H9 (cell line): Measurements from ENCODE around the gene GPR87. TPM values are rescaled to one million over a fixed set of nuclear protein-coding genes. Genes with fewer than 3 reads are reported as not detected.

Experiments
- DNase-seq: peaks from one replicate; pipeline ENCODE4 v3.0.0-alpha.2; 2017
- H2AFZ ChIP-seq: one replicate; pipeline ENCODE4 v1.6.1; 2013; ENCODE audit warnings: mild to moderate bottlenecking, low read length, control low read depth, moderate library complexity
- H2AK5ac ChIP-seq: 2 replicates; pipeline ENCODE4 v1.6.1; 2013; ENCODE audit warnings: low read length, control low read depth, mixed read lengths; ENCODE audit not compliant: insufficient read length
- H2BK120ac ChIP-seq: one replicate; pipeline ENCODE4 v1.6.1; 2013; ENCODE audit warnings: low read depth, mild to moderate bottlenecking, low read length, control low read depth, inconsistent platforms; ENCODE audit not compliant: poor library complexity, severe bottlenecking
- H2BK12ac ChIP-seq: 2 replicates; pipeline ENCODE4 v1.6.1; 2013; ENCODE audit warnings: low read length, control low read depth, mixed read lengths, low read depth; ENCODE audit not compliant: insufficient read length
- H2BK15ac ChIP-seq: 2 replicates; pipeline ENCODE4 v1.6.1; 2013; ENCODE audit warnings: low read depth, low read length, control low read depth
- H2BK20ac ChIP-seq: one replicate; pipeline ENCODE4 v1.6.1; 2013; ENCODE audit warnings: low read depth, mild to moderate bottlenecking, low read length, control low read depth, inconsistent platforms; ENCODE audit not compliant: poor library complexity, severe bottlenecking
- H2BK5ac ChIP-seq: 2 replicates; pipeline ENCODE4 v1.6.1; 2013; ENCODE audit warnings: low read length, control low read depth, mixed read lengths; ENCODE audit not compliant: insufficient read length
- H3K14ac ChIP-seq: 2 replicates; pipeline ENCODE4 v1.6.1; 2013; ENCODE audit warnings: low read length, control low read depth; ENCODE audit not compliant: insufficient read depth
- H3K18ac ChIP-seq: 2 replicates; pipeline ENCODE4 v1.6.1; 2013; ENCODE audit warnings: low read depth, mild to moderate bottlenecking, mixed read lengths, low read length, control low read depth; ENCODE audit not compliant: insufficient read length
- H3K23ac ChIP-seq: 2 replicates; pipeline ENCODE4 v1.6.1; 2013; ENCODE audit warnings: low read length, control low read depth, mixed read lengths, low read depth; ENCODE audit not compliant: insufficient read length
- H3K23me2 ChIP-seq: 2 replicates; pipeline ENCODE4 v1.6.1; 2013; ENCODE audit warnings: low read depth, mild to moderate bottlenecking, mixed read lengths, low read length, control low read depth; ENCODE audit not compliant: insufficient read length, poor library complexity, severe bottlenecking
- H3K27ac ChIP-seq: 2 replicates; pipeline ENCODE4 v1.5.1; 2013; ENCODE audit warnings: low read length, control low read depth, mixed read lengths, low read depth; ENCODE audit not compliant: insufficient read length
- H3K27me3 ChIP-seq: 2 replicates; pipeline ENCODE4 v1.6.1; 2013; ENCODE audit warnings: low read length, control low read depth, inconsistent platforms; ENCODE audit not compliant: insufficient read depth
- H3K4ac ChIP-seq: 2 replicates; pipeline ENCODE4 v1.6.1; 2013; ENCODE audit warnings: low read depth, mild to moderate bottlenecking, control low read depth, inconsistent platforms, low read length, moderate library complexity
- H3K4me1 ChIP-seq: 2 replicates; pipeline ENCODE4 v1.6.1; 2013; ENCODE audit warnings: low read length, control low read depth, inconsistent platforms; ENCODE audit not compliant: insufficient read depth
- H3K4me2 ChIP-seq: 2 replicates; pipeline ENCODE4 v1.6.1; 2013; ENCODE audit warnings: low read length, control low read depth, mixed read lengths; ENCODE audit not compliant: insufficient read length, insufficient read depth
- H3K56ac ChIP-seq: 2 replicates; pipeline ENCODE4 v1.6.1; 2013; ENCODE audit warnings: low read depth, mild to moderate bottlenecking, mixed read lengths, low read length, control low read depth; ENCODE audit not compliant: insufficient read length
- H3K79me1 ChIP-seq: 2 replicates; pipeline ENCODE4 v1.6.1; 2013; ENCODE audit warnings: low read depth, mild to moderate bottlenecking, moderate library complexity, low read length, control low read depth, inconsistent platforms; ENCODE audit not compliant: insufficient read depth, poor library complexity, severe bottlenecking
- H3K79me2 ChIP-seq: 2 replicates; pipeline ENCODE4 v1.6.1; 2013; ENCODE audit warnings: low read length, control low read depth, inconsistent platforms; ENCODE audit not compliant: insufficient read depth
- H3K9ac ChIP-seq: 2 replicates; pipeline ENCODE4 v1.6.1; 2013; ENCODE audit warnings: low read length, control low read depth, mixed read lengths; ENCODE audit not compliant: insufficient read length; ENCODE audit errors: extremely low read depth
- H3K9me3 ChIP-seq: one replicate; pipeline ENCODE4 v1.6.1; 2013; ENCODE audit warnings: low read depth, low read length, inconsistent platforms; ENCODE audit not compliant: control insufficient read depth
- H3T11ph ChIP-seq: one replicate; pipeline ENCODE4 v1.6.1; 2013; ENCODE audit warnings: mild to moderate bottlenecking, low read length, control low read depth, inconsistent platforms
- H4K20me1 ChIP-seq: one replicate; pipeline ENCODE4 v1.6.1; 2013; ENCODE audit not compliant: control insufficient read depth, insufficient read length, insufficient read depth
- H4K5ac ChIP-seq: 2 replicates; pipeline ENCODE4 v1.6.1; 2013; ENCODE audit warnings: low read depth, mild to moderate bottlenecking, mixed read lengths, low read length, control low read depth; ENCODE audit not compliant: insufficient read length
- H4K8ac ChIP-seq: replicated peaks from 2 replicates; pipeline ENCODE4 v1.6.1; 2013; ENCODE audit warnings: low read length, control low read depth, mixed read lengths, low read depth; ENCODE audit not compliant: insufficient read length
- H4K91ac ChIP-seq: 2 replicates; pipeline ENCODE4 v1.6.1; 2013; ENCODE audit warnings: low read depth, mild to moderate bottlenecking, moderate library complexity, mixed read lengths, low read length, control low read depth; ENCODE audit not compliant: insufficient read length
- H3K27ac Mint-ChIP-seq, 3 experiments: 2 replicates in 2 of 3; 3 replicates in 1 of 3; pipeline ENCODE4 v1.8.0; 2020 to 2021; ENCODE audit warnings: mixed read lengths in 3 of 3, mild to moderate bottlenecking in 1 of 3, moderate library complexity in 1 of 3
- H3K27me3 Mint-ChIP-seq: 2 replicates; pipeline ENCODE4 v1.8.0; 2021; ENCODE audit warnings: low read depth, mild to moderate bottlenecking, moderate library complexity, mixed read lengths
- H3K36me3 Mint-ChIP-seq, 3 experiments: 2 replicates in 2 of 3; 3 replicates in 1 of 3; pipeline ENCODE4 v1.8.0; 2020 to 2021; ENCODE audit warnings: low read depth in 3 of 3, mixed read lengths in 3 of 3; ENCODE audit not compliant: insufficient read depth in 1 of 3
- H3K4me1 Mint-ChIP-seq, 2 experiments: 2 replicates each; pipeline ENCODE4 v1.8.0; 2020; ENCODE audit warnings: mixed read lengths in 2 of 2
- H3K4me3 Mint-ChIP-seq, 2 experiments: 2 replicates in 1 of 2; 3 replicates in 1 of 2; pipeline ENCODE4 v1.8.0; 2020 to 2021; ENCODE audit warnings: mild to moderate bottlenecking in 2 of 2, mixed read lengths in 2 of 2, moderate library complexity in 1 of 2
- H3K9me3 Mint-ChIP-seq, 2 experiments: 2 replicates in 1 of 2; 3 replicates in 1 of 2; pipeline ENCODE4 v1.8.0; 2020; ENCODE audit warnings: mild to moderate bottlenecking in 2 of 2, mixed read lengths in 2 of 2, moderate library complexity in 1 of 2
- WGBS: extraction: QIAGEN DNeasy Blood & Tissue Kit; methylation state at CpG from one replicate; pipeline ENCODE4 v1.1.7; 2013; ENCODE audit warnings: missing lambda C conversion rate, low lambda C conversion rate, mixed read lengths; ENCODE audit not compliant: insufficient read length; ENCODE audit errors: extremely low coverage; 5-methylcytosine and 5-hydroxymethylcytosine counted together
- total RNA-seq: library from RNA; stranded (reverse); gene quantifications from 2 replicates; pipeline ENCODE4 v1.2.1, GENCODE V29; 2021
- TF ChIP-seq, protein P1 (sequence below): fragments of 200-600 bp; sonication (generic); conservative IDR thresholded peaks from 3 replicates; pipeline ENCODE4 v1.8.0; 2021; ENCODE audit warnings: antibody characterized with exemption, mild to moderate bottlenecking

Gene GPR87
- total RNA-seq, 1 experiment from 2014 or later = 0.33 TPM

DNA sequence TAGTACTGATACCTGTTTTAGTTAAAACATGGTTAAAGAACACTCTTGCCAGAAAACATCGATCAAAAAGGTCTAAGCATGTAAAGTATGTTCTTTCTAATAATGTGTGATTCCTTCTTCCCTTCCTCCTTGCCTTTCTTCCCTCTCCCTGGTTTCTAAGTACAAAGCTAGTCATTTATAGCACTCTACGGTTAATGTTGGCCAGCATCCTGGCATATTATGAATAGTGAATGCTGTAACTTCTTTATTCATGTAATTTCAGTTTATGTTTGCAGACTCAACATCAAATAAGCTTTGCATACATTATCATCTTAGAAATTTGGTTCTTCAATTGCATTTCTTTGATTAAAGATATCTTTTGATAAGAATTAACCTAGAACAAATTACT is 40.8 kb upstream of the GPR87 start:
- Mint-ChIP-seq H3K4me1 (peaks cover 3 to 5% of the 10 kb centered on the region in 2 experiments; a peak in 3 of 4 replicates), H3K27me3 (no peaks in the 10 kb centered on the region), H3K9me3 (no peaks in the 10 kb centered on the region; a peak in 1 of 5 replicates), H3K4me3 (no peak overlapping the region), H3K36me3 (peaks cover 2 to 5% (median 3%) of the 10 kb centered on the region in 3 experiments; a peak in 4 of 7 replicates), H3K27ac (no peak overlapping the region)
- no peak overlapping the region for H3K9ac ChIP-seq
- no peaks in the 10 kb centered on the region for H3K79me2 ChIP-seq
- no peak overlapping the region for H3K56ac ChIP-seq
- H3K4ac ChIP-seq = no peak overlapping the region
- H3K79me1 ChIP-seq = no peaks in the 10 kb centered on the region
- H2BK5ac ChIP-seq = no peak overlapping the region
- H4K5ac ChIP-seq = no peak overlapping the region
- no peak overlapping the region for H2AK5ac ChIP-seq
- no peak overlapping the region for H2BK15ac ChIP-seq
- no peaks in the 10 kb centered on the region for H3K9me3 ChIP-seq
- H4K8ac ChIP-seq = no peak overlapping the region
- H4K91ac ChIP-seq = no peak overlapping the region
- no peak overlapping the region for H2BK120ac ChIP-seq
- no peak overlapping the region for H2AFZ ChIP-seq
- no peaks in the 10 kb centered on the region for H3K23me2 ChIP-seq
- no peak overlapping the region for H2BK20ac ChIP-seq
- no peaks in the 10 kb centered on the region for H3K27me3 ChIP-seq
- no CpG with 5 or more reads among the region's 2 CpGs for WGBS
- H3K14ac ChIP-seq = no peak overlapping the region
- no peaks in the 10 kb centered on the region for H3K4me1 ChIP-seq
- TF ChIP-seq, protein P1, sequence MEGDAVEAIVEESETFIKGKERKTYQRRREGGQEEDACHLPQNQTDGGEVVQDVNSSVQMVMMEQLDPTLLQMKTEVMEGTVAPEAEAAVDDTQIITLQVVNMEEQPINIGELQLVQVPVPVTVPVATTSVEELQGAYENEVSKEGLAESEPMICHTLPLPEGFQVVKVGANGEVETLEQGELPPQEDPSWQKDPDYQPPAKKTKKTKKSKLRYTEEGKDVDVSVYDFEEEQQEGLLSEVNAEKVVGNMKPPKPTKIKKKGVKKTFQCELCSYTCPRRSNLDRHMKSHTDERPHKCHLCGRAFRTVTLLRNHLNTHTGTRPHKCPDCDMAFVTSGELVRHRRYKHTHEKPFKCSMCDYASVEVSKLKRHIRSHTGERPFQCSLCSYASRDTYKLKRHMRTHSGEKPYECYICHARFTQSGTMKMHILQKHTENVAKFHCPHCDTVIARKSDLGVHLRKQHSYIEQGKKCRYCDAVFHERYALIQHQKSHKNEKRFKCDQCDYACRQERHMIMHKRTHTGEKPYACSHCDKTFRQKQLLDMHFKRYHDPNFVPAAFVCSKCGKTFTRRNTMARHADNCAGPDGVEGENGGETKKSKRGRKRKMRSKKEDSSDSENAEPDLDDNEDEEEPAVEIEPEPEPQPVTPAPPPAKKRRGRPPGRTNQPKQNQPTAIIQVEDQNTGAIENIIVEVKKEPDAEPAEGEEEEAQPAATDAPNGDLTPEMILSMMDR = no peak
- no peak overlapping the region for H3K23ac ChIP-seq
- no peak overlapping the region for H3K4me2 ChIP-seq
- no peak overlapping the region for H3T11ph ChIP-seq
- no peak overlapping the region for H2BK12ac ChIP-seq
- H4K20me1 ChIP-seq = no peaks in the 10 kb centered on the region
- no peak overlapping the region for H3K27ac ChIP-seq
- DNase-seq = no peak
- no peak overlapping the region for H3K18ac ChIP-seq
